OCI-LY3 (cell line): ENCODE measurements around the gene ARID3A.

Source experiments
- CTCF ChIP-seq: fragments of 200-600, 300-600 bp; sonication (generic); IDR thresholded peaks from 2 replicates; pipeline ENCODE4 v1.5.1; 2014; ENCODE audit warnings: antibody characterized with exemption, low read length, low read depth
- EZH2phosphoT487 ChIP-seq: fragments of 200-600 bp; shearing (Covaris generic); IDR thresholded peaks from 2 replicates; pipeline ENCODE4 v1.6.1; 2018; ENCODE audit warnings: antibody characterized with exemption, mixed run types, low read depth

DNA sequence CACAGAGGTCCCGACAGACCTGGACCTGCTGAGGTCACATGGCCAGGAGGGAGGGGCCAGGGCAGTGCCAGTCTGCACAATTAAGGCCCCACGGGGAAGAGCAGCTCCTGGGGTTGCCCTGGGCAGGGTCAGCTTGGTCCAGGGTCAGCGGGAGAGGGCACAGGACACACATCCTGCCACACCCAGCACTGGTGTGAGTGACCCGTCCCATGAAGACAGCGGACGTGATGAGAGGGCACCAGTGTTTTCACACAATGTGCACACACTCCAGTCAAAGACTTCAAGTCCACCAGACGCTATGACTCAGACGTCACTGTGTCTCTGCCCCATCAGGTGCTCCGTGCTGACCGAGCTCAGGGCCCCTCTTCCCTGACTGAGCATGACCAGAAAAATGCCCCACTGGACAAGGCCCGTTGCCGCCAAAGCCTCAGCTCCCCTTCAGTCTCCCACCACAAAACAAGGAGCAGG lies 90.8 kb downstream of the ARID3A start:
- TF ChIP-seq CTCF (no peak), EZH2phosphoT487 (no peak)
